Left ventricle myocardium inferior (tissue), 1 donor: ENCODE measurements around the gene NCKAP1. TPM values are rescaled to one million over a fixed set of nuclear protein-coding genes. Genes with fewer than 3 reads are reported as not detected.

Experiments
- DNase-seq: peaks from one replicate; pipeline ENCODE4 v3.0.0-alpha.2; 2020
- H3K27ac ChIP-seq: fragments of 200-600 bp; replicated peaks from 2 replicates; pipeline ENCODE4 v1.8.0; 2021
- H3K27me3 ChIP-seq: fragments of 200-600 bp; 2 replicates; pipeline ENCODE4 v1.8.0; 2021; ENCODE audit warnings: low read depth
- H3K36me3 ChIP-seq: fragments of 200-600 bp; 2 replicates; pipeline ENCODE4 v1.8.0; 2021
- H3K4me1 ChIP-seq: fragments of 200-600 bp; 2 replicates; pipeline ENCODE4 v1.8.0; 2021
- H3K4me3 ChIP-seq: fragments of 200-600 bp; 2 replicates; pipeline ENCODE4 v1.8.0; 2021; ENCODE audit warnings: mild to moderate bottlenecking, moderate library complexity
- H3K9me3 ChIP-seq: fragments of 200-600 bp; replicated peaks from 2 replicates; pipeline ENCODE4 v1.8.0; 2021
- CTCF ChIP-seq: fragments of 200-600 bp; IDR thresholded peaks from 2 replicates; pipeline ENCODE4 v1.8.0; 2021; ENCODE audit warnings: antibody characterized with exemption, mild to moderate bottlenecking, borderline replicate concordance
- intact Hi-C: fragments of 100-400 bp; cut with micrococcal nuclease; formaldehyde crosslinking; loops from one replicate; pipeline ENCODE4 v1.11.0; 2022
- total RNA-seq: library from RNA; stranded (reverse); fragmentation: NEBNext Ultra II Directional; extraction: Animal tissue kit (Norgen Biotek cat#: 25700); gene quantifications from one replicate; pipeline ENCODE4 v1.2.1, GENCODE V29; 2021
- donor health status: DM: no; HTN: yes; CAD: no; lungs with severe emphysema.

The NCKAP1 gene
- total RNA-seq, 1 donor from 2014 or later, result 142 TPM

GRCh38 chr2:183009249-183009899 lies 28.9 kb downstream of the NCKAP1 start:
- no peak overlapping the region for H3K4me3 ChIP-seq
- no peak for TF ChIP-seq CTCF
- H3K36me3 ChIP-seq, result no peaks in the 10 kb centered on the region
- DNase-seq, result no peak
- H3K4me1 ChIP-seq, result peaks cover 85% of the 10 kb centered on the region
- peak overlapping the region; percentile 32 for H3K27ac ChIP-seq
- intact Hi-C loops, result no loop called here
- H3K9me3 ChIP-seq, result no peaks in the 10 kb centered on the region
- H3K27me3 ChIP-seq, result no peaks in the 10 kb centered on the region

GRCh38 chr2:183001948-183002347 lies 36.3 kb downstream of the NCKAP1 start:
- H3K36me3 ChIP-seq, result peaks cover 31% of the 10 kb centered on the region
- H3K27ac ChIP-seq, result no peak overlapping the region
- intact Hi-C loops, result no loop called here
- no peaks in the 10 kb centered on the region for H3K9me3 ChIP-seq
- H3K27me3 ChIP-seq, result no peaks in the 10 kb centered on the region
- no peak for DNase-seq
- peaks cover 46% of the 10 kb centered on the region for H3K4me1 ChIP-seq
- no peak overlapping the region for H3K4me3 ChIP-seq
- no peak for TF ChIP-seq CTCF

DNA sequence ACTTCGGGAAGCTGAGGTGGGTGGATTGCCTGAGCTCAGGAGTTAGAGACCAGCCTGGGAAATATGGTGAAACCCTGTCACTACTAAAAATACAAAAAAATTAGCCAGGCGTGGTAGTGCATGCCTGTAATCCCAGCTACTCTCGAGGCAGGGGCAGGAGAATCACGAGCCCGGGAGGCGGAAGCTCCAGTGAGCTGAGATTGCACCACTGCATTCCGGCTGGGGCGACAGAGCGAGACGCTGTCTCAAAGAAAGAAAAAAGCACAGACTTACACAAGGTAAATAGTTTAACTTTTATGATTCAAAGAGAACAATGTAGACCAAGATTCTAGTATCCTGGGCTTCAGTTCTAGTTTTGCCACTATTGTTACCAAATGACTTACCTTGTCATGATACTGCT lies 37.4 kb downstream of the NCKAP1 start:
- Histone ChIP-seq H3K4me1 (peaks cover 36% of the 10 kb centered on the region), H3K36me3 (peaks cover 34% of the 10 kb centered on the region), H3K9me3 (no peaks in the 10 kb centered on the region), H3K4me3 (no peak overlapping the region), H3K27ac (no peak overlapping the region), H3K27me3 (no peaks in the 10 kb centered on the region)
- TF ChIP-seq CTCF, result no peak
- no peak for DNase-seq
- intact Hi-C loops, result no loop called here

GRCh38 chr2:182999348-183000028 lies 38.8 kb downstream of the NCKAP1 start:
- DNase-seq, result no peak
- no peak for TF ChIP-seq CTCF
- H3K4me1 ChIP-seq, result peaks cover 23% of the 10 kb centered on the region
- H3K27ac ChIP-seq, result no peak overlapping the region
- no peaks in the 10 kb centered on the region for H3K9me3 ChIP-seq
- no peaks in the 10 kb centered on the region for H3K27me3 ChIP-seq
- no peak overlapping the region for H3K4me3 ChIP-seq
- intact Hi-C loops, result no loop called here
- peaks cover 46% of the 10 kb centered on the region for H3K36me3 ChIP-seq

GRCh38 chr2:182994228-182994912 lies 43.9 kb downstream of the NCKAP1 start:
- intact Hi-C loops, result no loop called here

More at GRCh38 chr2:182994228-182994912, 43.9 kb downstream of the NCKAP1 start:
- Histone ChIP-seq H3K36me3 (peaks cover 56% of the 10 kb centered on the region), H3K4me3 (no peak overlapping the region), H3K9me3 (no peaks in the 10 kb centered on the region), H3K27me3 (no peaks in the 10 kb centered on the region), H3K27ac (no peak overlapping the region), H3K4me1 (no peaks in the 10 kb centered on the region)
- no peak for DNase-seq
- TF ChIP-seq CTCF, result no peak
